HG02973 (cell line): Measurements from ENCODE around the gene LDB2.

Experiments
- ATAC-seq: cut with Tn5 transposase; IDR thresholded peaks from one replicate; pipeline ENCODE4 v1.9.1; 2021; ENCODE audit warnings: moderate library complexity; ENCODE audit not compliant: unreplicated experiment

LDB2 gene

DNA sequence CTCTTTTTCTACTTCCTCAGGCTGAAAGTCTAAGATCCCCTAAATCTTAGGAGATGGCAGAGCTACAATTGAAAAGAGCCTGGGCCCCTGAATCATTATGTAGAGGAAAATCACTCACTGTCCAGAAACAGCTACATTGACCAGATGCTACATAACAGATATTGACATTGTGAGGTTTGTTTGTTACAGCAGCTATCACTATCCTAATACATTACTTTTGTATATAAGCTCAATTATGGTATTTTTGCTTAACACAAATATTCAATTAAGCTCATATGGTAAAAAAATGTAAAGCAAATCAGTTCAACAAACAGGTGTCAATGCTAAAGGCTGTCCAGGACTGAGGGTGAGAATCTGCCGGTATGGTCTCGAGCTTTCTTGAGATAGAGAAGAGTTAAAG, 89.4 kb downstream of the LDB2 start:
- no peak for ATAC-seq

DNA sequence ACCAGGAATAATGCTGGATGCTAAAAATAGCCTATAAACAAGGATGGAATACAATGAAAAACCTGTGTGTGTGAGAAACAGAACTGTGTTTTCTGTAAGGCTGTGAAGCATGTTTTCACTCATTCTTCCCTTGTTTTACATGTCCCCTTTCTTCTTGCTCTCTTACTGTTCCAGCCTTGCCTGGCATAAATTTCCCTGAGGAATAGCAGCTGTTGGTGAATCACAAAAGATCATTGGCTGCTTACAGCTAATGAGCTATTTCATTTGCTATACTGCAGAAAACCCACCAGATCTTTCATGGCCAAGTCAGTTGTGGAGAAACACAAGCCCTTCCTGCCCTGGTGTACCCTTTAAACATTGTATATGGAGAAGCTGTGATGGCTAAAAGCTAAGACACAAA, 91.1 kb downstream of the LDB2 start:
- no peak for ATAC-seq

DNA sequence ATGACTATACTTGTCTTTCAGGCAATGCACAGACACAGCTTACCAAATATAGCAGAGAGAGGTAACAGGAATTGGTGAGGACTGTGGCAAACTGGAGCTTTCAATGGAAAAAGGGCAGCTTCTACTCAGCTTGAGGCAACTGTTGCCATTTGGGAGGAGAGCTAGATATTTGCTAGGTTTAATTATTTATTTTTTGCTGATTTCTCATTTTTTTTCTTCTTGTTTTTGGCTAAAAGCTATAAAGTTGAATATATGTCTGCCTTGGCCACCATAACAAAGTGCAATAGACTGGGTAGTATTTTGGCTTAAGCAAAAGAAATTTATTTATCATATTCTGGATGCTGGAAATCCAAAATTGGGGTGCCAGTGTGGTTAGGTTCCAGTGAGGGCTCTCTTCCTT, 93.9 kb downstream of the LDB2 start:
- no peak for ATAC-seq

DNA sequence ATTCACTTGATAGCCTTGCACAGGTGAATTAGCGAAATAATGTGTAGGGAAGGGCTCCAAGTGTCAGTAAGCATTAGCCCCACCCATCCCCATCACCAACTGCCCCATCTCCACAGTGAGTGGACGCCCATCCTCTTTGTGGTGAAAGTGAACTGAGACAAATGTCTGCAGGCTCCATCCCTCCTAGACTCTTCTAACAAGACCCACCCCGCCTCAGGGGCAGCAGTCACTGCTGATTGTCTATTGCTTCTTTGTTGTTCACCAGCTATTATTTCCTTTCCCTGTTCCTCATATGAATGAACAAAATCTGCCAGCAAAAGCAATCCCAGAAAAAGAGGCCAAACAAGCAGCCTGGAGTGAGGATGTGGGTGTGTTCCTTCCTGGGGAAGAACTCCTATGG, 96.4 kb downstream of the LDB2 start:
- ATAC-seq: no peak

- ATAC-seq: no peak
Measured at GRCh38 chr4:16801356-16801755, 97.1 kb downstream of the LDB2 start.

- ATAC-seq: no peak
Measured at GRCh38 chr4:16794816-16795445, 103.5 kb downstream of the LDB2 start.

DNA sequence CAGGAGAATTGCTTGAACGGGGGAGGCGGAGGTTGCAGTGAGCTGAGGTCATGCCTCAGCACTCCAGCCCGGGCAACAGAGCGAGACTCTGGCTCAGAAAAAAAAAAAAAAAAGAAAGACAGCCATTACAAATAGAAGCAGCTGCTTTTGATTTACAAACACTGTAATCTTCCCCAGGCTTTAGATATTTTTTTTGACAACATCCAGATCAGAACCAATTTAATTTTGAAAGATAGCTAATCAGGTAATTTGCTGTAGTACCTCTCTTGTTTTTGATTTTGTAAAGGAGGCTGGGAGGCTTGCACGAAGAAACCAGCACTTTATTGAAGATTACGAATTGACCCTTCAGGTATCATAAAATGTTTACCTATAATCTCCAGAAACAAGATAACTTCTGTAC, 107.0 kb downstream of the LDB2 start:
- no peak for ATAC-seq

GRCh38 chr4:16790508-16790907, 107.9 kb downstream of the LDB2 start:
- ATAC-seq: no peak

GRCh38 chr4:16788868-16789267, 109.6 kb downstream of the LDB2 start:
- no peak for ATAC-seq

DNA sequence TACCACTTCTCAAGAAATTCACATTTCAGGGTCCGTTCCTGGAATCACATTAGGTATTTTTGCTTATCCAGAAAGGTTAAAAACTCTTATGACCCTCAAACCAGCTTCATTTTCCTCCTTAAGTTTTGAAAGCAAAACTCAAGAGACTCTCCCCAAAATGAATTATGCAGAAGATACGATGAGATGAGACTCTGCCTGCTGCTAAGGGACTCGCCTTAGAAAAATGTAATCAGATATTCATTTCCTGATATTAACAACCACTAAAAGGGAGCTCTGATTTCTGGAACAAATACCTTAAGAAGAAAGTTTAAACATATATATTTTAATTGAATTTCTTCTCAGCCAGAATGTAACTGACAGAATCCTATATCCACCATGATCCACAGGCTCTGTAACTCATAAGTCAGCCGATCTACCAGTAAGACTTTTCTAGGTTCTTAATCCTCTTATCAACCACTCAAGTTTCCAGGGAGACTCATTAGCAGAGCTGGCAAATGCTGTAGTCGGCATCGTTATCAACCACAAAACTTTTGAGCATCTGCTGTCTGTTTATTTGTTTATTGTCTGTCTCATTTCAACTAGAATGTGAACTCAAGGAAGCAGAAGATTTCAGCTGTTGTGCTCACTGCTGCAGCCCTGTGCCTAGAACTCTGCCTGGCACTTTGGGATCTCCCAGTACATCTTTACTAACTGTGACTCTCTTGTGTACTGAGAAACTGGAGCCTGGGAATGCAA, 112.5 kb downstream of the LDB2 start:
- ATAC-seq: no peak

GRCh38 chr4:16783119-16783518, 115.3 kb downstream of the LDB2 start:
- ATAC-seq: no peak

- no peak for ATAC-seq
Measured at GRCh38 chr4:16779028-16779675, 119.3 kb downstream of the LDB2 start.

GRCh38 chr4:16777726-16778125, 120.7 kb downstream of the LDB2 start:
- ATAC-seq: no peak

DNA sequence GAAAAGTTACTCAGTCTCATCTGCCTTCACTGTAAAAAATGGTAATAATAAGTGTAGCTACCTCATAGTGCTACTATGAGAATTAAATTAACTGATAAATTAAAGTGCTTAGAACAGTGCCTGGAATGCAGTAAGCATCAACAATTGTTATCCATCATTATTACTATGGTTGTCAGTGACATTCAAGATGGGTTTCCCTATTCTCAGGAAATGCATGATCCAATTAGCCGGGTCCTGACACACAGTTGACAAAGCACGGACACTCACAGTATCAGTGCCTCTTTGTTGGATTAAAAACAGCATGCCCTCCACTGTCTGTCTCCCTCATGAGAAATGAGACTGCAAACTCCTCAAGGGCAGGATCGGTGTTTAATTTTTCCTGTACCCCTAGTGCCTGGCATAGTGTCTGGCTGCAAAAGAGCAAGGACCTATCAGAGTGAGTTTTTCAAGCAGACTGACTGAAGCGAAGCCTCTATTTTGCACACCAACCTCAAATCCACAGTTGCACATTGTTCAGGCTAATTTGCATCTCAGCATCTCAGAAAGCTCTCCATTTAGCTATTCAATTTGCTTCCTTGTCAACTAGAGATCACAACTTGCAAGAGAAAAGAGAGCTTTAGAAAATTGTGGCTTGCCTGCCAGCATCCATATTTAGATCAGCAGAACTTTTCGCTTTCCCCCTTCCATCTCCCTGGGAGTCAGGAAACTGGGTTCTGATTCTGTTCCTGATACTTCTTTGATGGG, 122.9 kb downstream of the LDB2 start:
- ATAC-seq: no peak

DNA sequence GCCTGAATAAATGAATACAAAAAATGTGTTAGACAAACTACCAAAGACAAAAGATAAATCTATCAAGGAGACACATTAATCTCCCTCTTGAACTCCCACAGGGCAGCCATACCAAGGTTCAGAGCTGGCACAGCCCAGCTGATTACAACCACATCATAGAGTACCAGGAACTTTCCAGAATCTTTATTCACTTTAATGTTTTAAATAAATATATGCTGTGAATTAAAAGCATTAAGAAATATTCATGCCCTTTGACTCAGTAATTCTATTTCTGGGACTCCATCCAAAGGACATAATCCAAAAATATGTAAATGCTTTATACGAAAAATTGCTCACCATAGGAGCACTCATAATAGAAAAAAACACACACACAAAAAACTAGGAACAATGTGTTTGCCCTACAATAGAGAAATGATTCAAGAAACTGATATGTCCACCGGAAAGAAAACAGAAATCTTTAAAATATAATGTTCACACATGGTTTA, 126.0 kb downstream of the LDB2 start:
- ATAC-seq: no peak

DNA sequence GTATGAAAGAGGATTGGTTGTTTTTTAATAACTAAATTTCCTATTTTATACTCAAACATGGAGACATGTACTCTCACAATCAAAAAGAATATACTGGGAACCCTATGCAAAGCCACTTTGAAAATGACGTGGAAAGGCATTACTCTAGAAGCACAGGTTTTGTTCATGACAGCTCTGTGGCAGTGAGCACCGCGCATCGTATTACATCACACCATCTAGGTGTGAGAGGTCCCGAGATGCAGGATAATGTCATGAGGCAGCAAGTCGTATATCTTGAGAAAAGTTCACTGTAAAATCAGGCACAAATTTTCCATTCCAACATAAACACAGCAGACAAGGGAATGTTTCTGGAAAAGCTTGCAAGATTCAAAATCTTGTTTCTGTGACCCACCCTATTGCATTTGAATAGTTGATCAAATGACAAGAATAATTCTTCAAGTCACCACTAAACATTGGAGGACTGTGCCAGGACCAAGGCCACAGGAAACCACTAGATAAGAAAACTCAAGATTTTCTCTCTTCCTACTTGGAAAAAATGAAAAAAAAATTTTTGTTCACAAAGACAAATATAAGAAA, 127.6 kb downstream of the LDB2 start:
- no peak for ATAC-seq

DNA sequence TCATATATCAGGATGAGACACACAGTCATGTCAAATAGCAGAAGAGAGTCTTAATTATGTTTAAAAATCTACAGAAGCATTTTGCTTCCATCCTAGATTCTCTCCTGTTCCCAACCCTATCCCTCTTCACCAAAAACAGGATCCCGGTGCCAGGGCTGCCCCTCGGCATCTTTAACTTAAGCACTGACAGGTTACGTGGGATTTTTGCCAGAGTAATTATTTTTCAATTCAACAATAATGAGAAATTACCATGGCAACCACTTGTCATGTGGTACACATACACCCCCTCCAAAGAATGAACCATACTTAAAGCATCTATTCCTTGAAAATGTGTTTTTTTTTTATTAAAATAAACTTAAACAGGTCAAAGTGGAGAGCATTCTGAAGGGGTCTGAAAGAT, 130.6 kb downstream of the LDB2 start:
- no peak for ATAC-seq

- ATAC-seq: no peak
Measured at GRCh38 chr4:16767251-16767650, 131.2 kb downstream of the LDB2 start.

DNA sequence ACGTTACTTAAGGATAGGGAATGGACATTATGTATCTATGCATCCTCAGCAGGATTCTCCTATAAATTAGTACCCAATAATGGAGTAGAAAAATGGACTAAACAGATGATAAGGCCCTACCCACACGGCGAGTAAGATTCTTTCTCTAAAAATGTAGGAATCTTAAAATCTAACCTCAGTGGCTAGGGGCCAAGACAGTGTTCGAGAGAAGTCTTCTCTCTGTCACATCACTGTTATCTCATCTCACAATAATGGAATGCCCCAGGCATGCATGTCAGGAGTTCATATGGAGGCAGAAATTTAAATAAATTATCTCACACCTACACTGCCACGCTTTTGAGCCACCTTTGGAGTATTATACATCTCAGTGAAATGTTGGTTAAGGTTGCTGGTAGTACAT, 132.9 kb downstream of the LDB2 start:
- no peak for ATAC-seq

DNA sequence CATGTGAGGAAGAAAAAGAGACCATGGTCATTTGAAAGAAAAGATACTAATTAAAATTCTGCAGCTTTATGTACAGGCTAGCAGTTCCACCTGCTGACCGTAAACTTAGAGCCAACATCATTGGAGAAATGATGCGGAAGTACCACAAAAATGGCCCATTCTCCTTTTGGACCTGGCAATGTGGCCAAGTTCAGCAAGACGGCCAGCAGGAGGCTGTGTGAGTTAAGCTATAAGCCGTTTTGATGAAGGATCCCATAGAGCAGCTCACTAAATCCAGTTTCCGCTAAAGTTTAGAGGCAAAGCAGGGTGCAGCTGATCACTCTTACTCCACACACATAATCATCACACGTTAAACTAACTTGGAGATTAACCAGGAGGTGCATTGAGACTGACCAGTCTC, 133.8 kb downstream of the LDB2 start:
- no peak for ATAC-seq
